HFF-Myc (cell line): ENCODE data around the gene PACSIN2.

Source experiments
- DNase-seq: peaks from one replicate; pipeline ENCODE4 v3.0.0-alpha.2; 2011; ENCODE audit warnings: low read depth; ENCODE audit errors: extremely low read depth
- H3K4me3 ChIP-seq: replicated peaks from 2 replicates; pipeline ENCODE4 v1.5.1; 2011; ENCODE audit warnings: low read depth, mild to moderate bottlenecking, control low read depth, low read length
- TF ChIP-seq, protein P1 (sequence below): IDR thresholded peaks from 2 replicates; pipeline ENCODE4 v1.5.1; 2012; ENCODE audit warnings: mild to moderate bottlenecking, low read depth, low read length, control low read depth; ENCODE audit errors: missing control alignments

PACSIN2 gene

GRCh38 chr22:42948294-42948693 lies 66.7 kb downstream of the PACSIN2 start:
- no peak for DNase-seq
- no peak overlapping the region for H3K4me3 ChIP-seq
- TF ChIP-seq, protein P1, sequence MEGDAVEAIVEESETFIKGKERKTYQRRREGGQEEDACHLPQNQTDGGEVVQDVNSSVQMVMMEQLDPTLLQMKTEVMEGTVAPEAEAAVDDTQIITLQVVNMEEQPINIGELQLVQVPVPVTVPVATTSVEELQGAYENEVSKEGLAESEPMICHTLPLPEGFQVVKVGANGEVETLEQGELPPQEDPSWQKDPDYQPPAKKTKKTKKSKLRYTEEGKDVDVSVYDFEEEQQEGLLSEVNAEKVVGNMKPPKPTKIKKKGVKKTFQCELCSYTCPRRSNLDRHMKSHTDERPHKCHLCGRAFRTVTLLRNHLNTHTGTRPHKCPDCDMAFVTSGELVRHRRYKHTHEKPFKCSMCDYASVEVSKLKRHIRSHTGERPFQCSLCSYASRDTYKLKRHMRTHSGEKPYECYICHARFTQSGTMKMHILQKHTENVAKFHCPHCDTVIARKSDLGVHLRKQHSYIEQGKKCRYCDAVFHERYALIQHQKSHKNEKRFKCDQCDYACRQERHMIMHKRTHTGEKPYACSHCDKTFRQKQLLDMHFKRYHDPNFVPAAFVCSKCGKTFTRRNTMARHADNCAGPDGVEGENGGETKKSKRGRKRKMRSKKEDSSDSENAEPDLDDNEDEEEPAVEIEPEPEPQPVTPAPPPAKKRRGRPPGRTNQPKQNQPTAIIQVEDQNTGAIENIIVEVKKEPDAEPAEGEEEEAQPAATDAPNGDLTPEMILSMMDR: no peak

DNA sequence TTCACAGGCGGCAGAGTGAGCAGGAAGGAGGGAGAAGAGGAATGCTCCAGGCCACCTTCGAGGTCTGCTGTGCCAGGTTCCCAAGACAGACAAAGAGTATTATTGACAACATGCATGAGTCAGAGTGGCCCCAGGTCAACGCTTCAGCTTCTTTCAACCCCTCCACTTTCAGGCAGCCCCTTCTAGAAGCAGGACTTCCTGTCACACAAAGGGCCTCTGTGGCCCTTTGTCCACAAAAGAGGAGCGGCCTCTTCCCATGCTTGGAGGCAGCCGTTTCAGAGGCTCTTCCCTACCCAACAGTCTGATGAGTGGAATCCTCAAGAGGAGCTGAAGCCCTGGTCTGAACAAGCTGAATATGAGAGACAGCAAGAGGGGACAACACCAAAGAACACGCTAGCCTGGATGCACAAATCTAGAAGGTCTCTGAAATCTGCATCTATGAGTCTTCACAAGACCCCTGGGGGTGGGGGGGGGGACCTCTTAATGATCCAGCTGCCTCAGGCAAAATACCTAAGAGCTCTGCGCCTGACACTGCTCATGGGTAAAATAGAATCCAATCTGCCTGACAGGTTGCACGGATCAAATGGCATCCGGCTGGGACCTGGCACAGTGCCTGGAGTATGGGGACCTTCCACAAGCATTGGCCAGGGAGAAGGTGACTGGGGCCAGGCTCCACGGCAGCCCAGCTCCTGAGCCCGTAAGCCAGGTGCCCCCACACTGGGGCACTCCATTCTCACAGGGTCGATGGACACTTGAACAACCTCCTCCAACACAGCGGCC lies 67.5 kb downstream of the PACSIN2 start:
- DNase-seq: no peak
- TF ChIP-seq, protein P1: no peak
- no peak overlapping the region for H3K4me3 ChIP-seq

GRCh38 chr22:42946546-42947198 lies 68.3 kb downstream of the PACSIN2 start:
- no peak for DNase-seq
- TF ChIP-seq, protein P1: no peak
- H3K4me3 ChIP-seq: no peak overlapping the region

DNA sequence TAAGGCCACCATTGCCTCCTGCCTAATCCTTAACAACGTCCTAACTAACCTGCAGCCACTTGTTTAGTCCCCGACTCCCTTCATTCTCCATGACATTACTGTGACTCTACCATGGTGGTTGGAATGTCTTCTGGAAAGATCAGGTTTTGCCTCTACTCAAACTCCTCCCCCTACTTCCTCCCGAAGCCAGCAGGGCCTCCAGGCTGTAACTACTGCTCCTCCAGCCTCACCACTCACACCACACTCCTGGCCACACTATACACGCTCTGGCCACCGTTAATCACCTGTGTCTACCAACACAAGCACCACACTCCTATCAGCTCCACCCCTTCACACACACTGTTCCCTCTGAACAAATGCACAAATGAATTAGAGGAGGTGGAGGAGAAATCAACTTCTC lies 69.2 kb downstream of the PACSIN2 start:
- TF ChIP-seq, protein P1: no peak
- no peak for DNase-seq
- H3K4me3 ChIP-seq: no peak overlapping the region

GRCh38 chr22:42945027-42945426 lies 69.9 kb downstream of the PACSIN2 start:
- TF ChIP-seq, protein P1: no peak
- no peak for DNase-seq
- no peak overlapping the region for H3K4me3 ChIP-seq

DNA sequence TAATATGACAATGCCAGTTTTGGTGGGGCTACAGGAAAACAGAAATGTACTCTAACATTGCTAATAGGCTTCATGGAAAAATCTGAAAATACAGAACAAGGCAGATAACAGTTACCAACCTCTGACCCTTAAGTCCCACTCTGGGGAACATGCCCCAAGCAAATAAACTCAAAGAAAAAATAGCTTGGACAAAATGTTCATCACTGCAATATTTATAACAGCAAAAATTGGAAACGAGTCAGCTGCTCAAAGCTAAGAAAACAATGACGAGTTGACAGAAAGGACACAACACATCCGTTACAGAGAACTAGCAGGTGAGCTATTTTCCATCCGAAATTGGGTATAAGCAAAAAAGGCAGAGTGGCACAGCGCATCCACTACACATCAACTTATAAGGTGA lies 70.5 kb downstream of the PACSIN2 start:
- no peak for DNase-seq
- no peak overlapping the region for H3K4me3 ChIP-seq
- TF ChIP-seq, protein P1: no peak
